Measurements from ENCODE around the gene CATSPERB.

Gene CATSPERB

GRCh38 chr14:91714805-91715204 lies 17.1 kb downstream of the CATSPERB start:
- POLR2A ChIA-PET, result no interaction called here
- TF ChIP-seq ZNF174 (tag by site-specific recombination; IDR thresholded peaks at IDR 0.05), result no peak
- TF ChIP-seq ZIC2 (tag by site-specific recombination; IDR thresholded peaks at IDR 0.05), result no peak
- TF ChIP-seq ZNF510 (tag by site-specific recombination; IDR thresholded peaks at IDR 0.05; ENCODE audit: insufficient replicate concordance), result no peak
- TF ChIP-seq ZNF704 (tag by site-specific recombination; IDR thresholded peaks at IDR 0.05), result no peak
- TF ChIP-seq ZNF664 (tag by site-specific recombination; IDR thresholded peaks at IDR 0.05), result no peak
- TF ChIP-seq HIC1 (tag by site-specific recombination; IDR thresholded peaks at IDR 0.05), result no peak
- TF ChIP-seq ZNF600 (tag by site-specific recombination; IDR thresholded peaks at IDR 0.05), result no peak
- no peak for TF ChIP-seq KLF8 (tag by site-specific recombination; IDR thresholded peaks at IDR 0.05)
- no peak for TF ChIP-seq ZNF561 (tag by site-specific recombination; IDR thresholded peaks at IDR 0.05; ENCODE audit: borderline replicate concordance)
- no peak for TF ChIP-seq PRDM10 (tag by site-specific recombination; IDR thresholded peaks at IDR 0.05)
- TF ChIP-seq ZNF747 (tag by site-specific recombination; IDR thresholded peaks at IDR 0.05), result no peak
- no peak for TF ChIP-seq ZNF660 (tag by site-specific recombination; IDR thresholded peaks at IDR 0.05)
- TF ChIP-seq ZNF157 (tag by site-specific recombination; IDR thresholded peaks at IDR 0.05), result no peak
- no peak for TF ChIP-seq ZFP3 (tag by site-specific recombination; IDR thresholded peaks at IDR 0.05; ENCODE audit: low read depth)
- TF ChIP-seq ZNF473 (tag by site-specific recombination; IDR thresholded peaks at IDR 0.05), result no peak
- TF ChIP-seq ZNF626 (tag by site-specific recombination; IDR thresholded peaks at IDR 0.05), result no peak
- no peak for TF ChIP-seq BCL11A (tag by site-specific recombination; IDR thresholded peaks at IDR 0.05; ENCODE audit: low read depth)
- H3K36me3 ChIP-seq (ENCODE audit: control insufficient read depth in 2 of 2, insufficient read depth in 1 of 2, low read length in 2 of 2), result no peaks in the 10 kb centered on the region
- no peak overlapping the region for H3K27ac ChIP-seq (ENCODE audit: extremely low read depth, low read depth, low read length)
- no peaks in the 10 kb centered on the region for H3K4me1 ChIP-seq (ENCODE audit: control insufficient read depth, insufficient read depth, low read length)
- H3K9me3 ChIP-seq (ENCODE audit: control insufficient read depth, insufficient read depth, low read depth, low read length), result no peaks in the 10 kb centered on the region
- no peak overlapping the region for H3K4me3 ChIP-seq (ENCODE audit: low read depth, low read length)
- CTCF ChIA-PET, result no interaction called here

- H3K4me1 ChIP-seq (ENCODE audit: control insufficient read depth, insufficient read depth, low read length), result no peaks in the 10 kb centered on the region
- H3K9me3 ChIP-seq (ENCODE audit: control insufficient read depth, insufficient read depth, low read depth, low read length), result no peaks in the 10 kb centered on the region
- H3K27ac ChIP-seq (ENCODE audit: extremely low read depth, low read depth, low read length), result no peak overlapping the region
- CTCF ChIA-PET, result interaction anchor here (0.6 kb wide), 1 partner anchor 814 kb away, joined by 3 read pairs; no protein-coding TSS in a partner anchor
- H3K36me3 ChIP-seq (ENCODE audit: control insufficient read depth in 2 of 2, insufficient read depth in 1 of 2, low read length in 2 of 2), result no peaks in the 10 kb centered on the region
- POLR2A ChIA-PET, result no interaction called here
- H3K4me3 ChIP-seq (ENCODE audit: low read depth, low read length), result no peak overlapping the region
- TF ChIP-seq ZNF426 (tag by site-specific recombination; IDR thresholded peaks at IDR 0.05) (no peak), ZBTB26 (tag by site-specific recombination; optimal IDR thresholded peaks at IDR 0.05) (no peak), ZNF274 (IDR thresholded peaks at IDR 0.05; ENCODE audit: low read length) (no peak), ZNF274 (tag by site-specific recombination; IDR thresholded peaks at IDR 0.05; ENCODE audit: borderline replicate concordance) (no peak), ZFP69B (tag by site-specific recombination; IDR thresholded peaks at IDR 0.05) (no peak), ZNF391 (tag by site-specific recombination; IDR thresholded peaks at IDR 0.05; ENCODE audit: borderline replicate concordance, low read depth) (no peak), ZBTB17 (tag by site-specific recombination; IDR thresholded peaks at IDR 0.05) (no peak), YY2 (tag by site-specific recombination; IDR thresholded peaks at IDR 0.05) (no peak), ZNF701 (tag by site-specific recombination; IDR thresholded peaks at IDR 0.05) (no peak), ZNF221 (tag by site-specific recombination; IDR thresholded peaks at IDR 0.05; ENCODE audit: borderline replicate concordance) (no peak), PRDM6 (tag by site-specific recombination; IDR thresholded peaks at IDR 0.05) (no peak)
These were observed 23.1 kb downstream of the CATSPERB start for GRCh38 chr14:91708795-91709194.

Measured in HEK293 (cell line).